ENCODE results near the gene TMEM184B.

The TMEM184B gene

DNA sequence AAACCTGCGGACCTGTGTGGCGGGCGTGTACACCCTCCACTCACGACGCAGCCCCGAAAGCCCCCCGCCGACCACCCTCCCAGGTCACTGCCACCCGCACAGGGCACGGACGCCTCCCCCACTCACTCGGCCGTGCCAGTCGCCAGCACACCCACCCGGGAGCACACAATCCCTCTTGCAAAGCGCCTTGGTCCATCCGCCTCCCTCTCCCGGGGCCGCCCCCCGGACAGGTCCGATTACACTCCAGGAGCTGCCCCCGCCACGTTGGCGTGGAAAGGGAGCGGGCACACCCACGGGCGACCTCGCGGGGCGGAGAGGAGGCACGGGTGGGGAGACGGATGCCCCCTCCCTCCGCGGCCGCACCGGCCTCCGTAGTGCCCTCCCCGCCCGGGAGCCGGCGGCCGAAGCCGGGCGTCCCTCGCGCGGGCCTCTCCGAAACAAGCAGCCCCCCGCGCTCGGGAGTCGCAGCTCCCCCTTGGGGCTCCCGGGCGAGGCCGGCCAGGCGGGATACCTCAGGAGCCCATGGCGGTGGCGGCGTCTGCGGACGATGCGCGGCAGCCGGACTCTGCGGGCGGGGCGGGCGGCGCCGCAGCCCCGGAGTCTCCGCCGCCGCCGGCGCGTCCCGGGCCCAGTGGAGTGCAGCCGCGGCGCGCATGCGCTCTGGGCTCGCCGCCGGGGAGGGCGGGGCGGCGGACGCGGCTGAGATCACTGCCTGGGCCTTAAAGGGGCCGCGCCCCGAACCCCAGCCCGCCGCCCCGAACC is at the start of gene TMEM184B:
Gene TMEM184B, minus strand, starts transcription at position 638 of the 762 bp plus-strand sequence. CDS start 25,049 bp downstream, outside the sequence.
- DNase-seq = peak; percentile 68

GRCh38 chr22:38320605-38321402 is 48.0 kb upstream of the TMEM184B start:
- DNase-seq = no peak

GRCh38 chr22:38318792-38319773 is 46.3 kb upstream of the TMEM184B start:
- DNase-seq = no peak

DNA sequence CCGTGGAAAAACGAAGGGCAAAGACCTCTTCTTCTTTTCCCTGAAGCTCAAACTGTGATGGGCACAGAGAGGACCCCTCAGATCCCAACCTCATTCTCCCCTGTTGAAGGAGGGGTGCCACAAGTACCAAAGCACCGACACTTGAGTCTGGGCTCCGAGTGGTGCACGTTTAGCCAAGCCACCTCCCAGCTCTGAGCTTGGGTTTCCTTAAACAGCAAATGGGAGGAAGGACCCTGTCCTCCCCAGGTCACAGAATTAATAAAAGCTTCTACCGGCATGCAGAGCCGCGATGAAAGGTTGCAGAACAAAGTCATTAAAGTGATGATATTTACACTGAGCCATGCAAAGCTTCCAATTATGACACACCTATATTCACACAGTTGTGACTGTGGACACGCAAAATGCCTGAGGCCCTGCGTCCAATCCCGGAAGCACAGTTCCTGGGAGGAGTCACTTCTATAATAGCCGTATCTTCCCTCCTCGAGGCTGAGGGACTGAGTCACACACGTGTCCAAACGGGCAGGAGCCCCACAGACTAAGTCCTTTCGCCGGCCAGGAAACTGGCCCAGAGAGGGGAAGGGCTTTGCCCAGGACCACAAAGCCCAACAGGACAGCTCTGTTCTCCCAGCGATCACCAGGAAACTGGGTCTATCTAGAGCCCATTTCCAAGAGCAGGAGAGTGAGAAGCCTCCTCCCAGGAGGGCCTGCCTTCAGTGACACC is 45.3 kb upstream of the TMEM184B start:
- DNase-seq = peak; percentile 89

- peak; percentile 65 for DNase-seq
These were observed 44.5 kb upstream of the TMEM184B start, which contains the start of gene CSNK1E for GRCh38 chr22:38317122-38317994. TSS of gene CSNK1E (minus strand) at chr22:38317433. CDS start at chr22:38314157, 3,276 bp downstream.

DNA sequence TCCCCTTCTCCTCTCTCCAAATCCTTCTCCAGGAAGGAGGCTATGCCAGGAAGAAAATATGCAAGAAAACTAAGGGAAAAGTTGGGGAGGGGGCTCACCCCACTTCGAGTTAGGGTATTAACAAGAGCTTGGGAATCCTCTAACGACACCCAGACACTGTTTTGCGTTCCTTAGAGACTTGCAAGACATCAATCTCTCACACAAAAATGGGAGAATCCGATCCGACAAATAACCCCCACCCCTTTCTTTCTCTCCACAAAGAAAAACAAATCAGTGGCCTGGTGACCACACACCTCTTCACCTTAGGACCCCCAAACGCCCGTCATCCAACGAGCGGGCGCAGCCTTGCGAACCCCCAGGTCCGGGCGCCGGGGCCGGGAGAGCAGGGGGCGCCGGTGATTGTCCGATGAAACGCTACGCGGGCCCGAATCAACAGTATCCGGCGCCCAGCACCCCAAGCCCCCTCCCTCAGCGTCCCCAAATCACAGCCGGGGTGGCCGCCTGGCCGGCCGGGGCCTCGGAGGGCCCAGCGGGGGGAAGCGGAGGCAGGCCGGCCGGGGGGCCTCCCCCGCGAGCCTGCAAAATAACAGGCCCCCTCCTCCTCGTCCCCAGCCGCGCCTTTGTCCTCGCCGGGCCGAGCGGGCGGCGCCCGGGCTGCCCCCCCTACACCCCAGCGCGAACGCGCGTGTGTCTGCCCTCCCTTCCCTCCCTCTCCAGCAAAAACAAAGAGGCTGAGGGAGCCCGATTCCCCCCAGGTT is 43.7 kb upstream of the TMEM184B start:
- peak; percentile 45 for DNase-seq

DNA sequence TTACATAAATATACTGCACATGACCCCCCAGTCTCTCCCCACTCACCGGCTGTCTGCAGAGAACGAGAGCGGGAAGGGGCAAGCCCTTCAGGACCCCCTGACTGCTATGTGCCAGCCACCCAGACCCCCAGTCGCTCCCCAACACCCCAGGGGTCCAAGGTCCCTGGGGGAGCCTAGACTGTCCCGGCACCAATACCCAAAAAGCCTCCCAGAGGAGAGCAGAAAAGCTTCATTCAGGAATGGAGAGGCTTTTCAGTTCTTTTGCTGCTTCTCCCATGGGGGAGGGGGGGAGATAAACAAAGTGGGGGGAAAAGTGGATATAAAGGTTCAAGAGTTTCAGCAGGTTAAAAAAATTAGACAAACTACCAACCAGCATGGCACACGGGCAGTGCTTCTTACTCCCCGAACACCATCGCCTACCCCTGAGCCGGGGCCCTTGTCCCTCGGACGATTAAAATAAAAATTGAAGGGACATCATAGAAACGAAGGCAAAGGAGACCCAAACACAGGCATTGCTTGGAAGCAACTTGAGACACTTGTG is 43.1 kb upstream of the TMEM184B start:
- DNase-seq = no peak

DNA sequence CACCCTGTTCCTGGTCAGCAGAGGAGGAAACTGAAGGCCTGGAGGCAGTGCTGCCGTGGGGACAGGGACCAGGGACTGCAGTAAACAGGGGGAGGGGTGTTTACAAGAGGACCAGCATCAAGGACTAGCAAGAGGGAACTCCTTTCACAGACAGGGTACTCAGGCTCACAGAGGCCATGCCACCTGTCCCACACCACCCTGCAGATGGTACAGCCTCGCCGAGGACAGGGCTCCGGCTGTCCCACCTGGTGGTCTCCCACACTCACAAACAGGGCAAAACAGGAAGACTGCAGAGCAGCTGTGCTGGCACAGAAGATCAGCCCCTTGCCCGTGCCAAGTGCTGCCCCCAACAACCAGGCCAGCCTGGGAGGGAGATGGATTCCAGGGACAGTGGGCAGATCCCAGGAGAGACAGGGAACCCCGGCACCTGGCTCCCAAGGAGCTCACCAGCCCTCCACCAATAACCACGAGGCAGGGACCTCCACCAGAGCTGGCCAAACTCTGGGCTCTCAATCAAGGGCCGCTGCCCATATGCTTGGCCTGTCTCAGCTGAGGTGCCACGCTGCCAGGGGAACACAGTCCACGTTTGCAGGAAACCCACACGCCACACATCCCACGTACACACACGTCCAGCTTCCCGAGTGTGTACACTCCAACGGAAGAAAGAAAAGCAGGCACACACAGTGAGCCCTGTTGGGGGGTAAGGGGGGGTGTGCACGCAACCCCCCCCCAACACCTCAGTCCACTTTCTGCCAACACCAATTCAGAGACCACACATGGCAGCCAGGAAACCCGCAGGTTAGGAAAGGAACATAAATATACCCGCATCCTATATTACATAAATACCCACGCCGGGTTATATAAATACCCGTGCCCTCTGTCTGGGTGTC is 42.4 kb upstream of the TMEM184B start:
- DNase-seq = no peak

GRCh38 chr22:38314051-38314932 is 41.5 kb upstream of the TMEM184B start:
- peak; percentile 33 for DNase-seq

DNA sequence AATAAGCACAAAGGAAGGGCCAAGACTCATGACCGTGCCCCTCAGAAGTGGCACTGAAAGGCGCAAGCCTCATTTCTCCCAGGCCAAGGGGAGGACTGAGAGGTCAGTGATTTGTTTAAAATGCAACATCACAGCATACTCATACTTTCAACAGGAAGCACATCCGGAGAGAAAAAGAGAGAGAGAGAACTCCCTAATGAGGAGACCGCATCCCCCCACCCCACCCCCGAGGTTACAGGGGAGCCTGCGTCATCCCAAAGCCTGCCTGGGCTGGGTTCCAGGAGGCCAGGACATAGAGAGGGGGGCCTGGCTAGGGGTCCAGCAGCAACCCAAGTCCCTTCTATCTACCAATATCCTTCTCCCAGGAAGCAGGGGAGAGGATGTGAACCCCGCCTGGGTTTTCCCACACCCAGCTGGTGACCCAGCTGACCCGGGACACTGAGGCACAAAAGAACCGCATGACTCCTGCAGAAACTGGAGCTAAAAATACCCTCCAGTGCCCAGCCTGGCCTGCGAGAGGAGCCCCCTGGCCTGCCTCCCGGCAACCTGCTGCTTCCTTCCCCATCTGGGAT is 40.7 kb upstream of the TMEM184B start:
- peak; percentile 89 for DNase-seq

- no peak for DNase-seq
These were observed 39.5 kb upstream of the TMEM184B start for GRCh38 chr22:38312261-38312800.

GRCh38 chr22:38311323-38311620 is 38.5 kb upstream of the TMEM184B start:
- DNase-seq = no peak

- no peak for DNase-seq
These were observed 37.9 kb upstream of the TMEM184B start for GRCh38 chr22:38310518-38311322.

DNA sequence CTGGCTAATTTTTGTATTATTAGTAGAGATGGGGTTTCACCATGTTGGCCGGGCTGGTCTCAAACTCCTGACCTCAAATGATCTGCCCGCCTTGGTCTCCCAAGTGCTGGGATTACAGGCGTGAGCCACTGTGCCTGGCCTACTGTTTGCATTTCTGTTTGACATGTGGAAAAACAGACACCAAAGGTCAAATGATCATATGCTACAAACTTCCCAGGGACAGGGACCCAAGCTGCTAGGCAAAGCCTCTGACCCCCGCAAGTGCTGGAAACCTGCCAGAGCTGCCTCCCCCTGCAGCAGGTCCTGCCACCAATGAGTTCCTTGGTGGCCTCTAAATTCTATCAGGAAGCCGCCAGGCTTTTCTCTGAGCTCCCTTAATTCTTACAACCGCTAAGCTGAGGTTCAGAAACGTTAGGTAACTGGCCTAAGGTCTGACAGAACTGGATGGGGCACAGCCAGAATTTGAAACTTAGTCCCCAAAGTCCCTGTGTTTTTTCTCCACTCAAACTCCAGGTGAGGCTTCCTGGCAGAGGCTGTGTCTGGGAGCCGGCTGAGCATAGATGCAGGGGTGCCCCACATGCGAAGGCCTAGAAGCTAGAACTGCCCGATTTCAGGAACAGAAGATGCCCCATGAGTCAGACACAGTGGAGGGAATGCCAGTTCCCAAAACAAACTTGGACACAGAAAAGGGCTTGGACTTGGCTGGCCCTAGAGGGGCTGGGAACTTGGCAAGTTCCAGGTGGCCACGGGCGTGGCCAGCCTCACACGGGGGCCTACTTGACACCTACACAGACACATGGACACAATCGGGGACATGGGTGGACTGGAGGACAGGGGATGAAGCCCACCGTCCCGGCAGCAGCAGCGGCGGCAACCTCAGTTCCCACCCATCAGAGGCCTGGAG is 37.1 kb upstream of the TMEM184B start:
- no peak for DNase-seq

- no peak for DNase-seq
These were observed 36.1 kb upstream of the TMEM184B start for GRCh38 chr22:38308791-38309498.

Data from fibroblast of upper back skin (primary cell).